ENCODE measurements around the gene SNN.
A peak's percentile ranks its signal among the peaks of the same experiment; 100 is the strongest.

Gene SNN

DNA sequence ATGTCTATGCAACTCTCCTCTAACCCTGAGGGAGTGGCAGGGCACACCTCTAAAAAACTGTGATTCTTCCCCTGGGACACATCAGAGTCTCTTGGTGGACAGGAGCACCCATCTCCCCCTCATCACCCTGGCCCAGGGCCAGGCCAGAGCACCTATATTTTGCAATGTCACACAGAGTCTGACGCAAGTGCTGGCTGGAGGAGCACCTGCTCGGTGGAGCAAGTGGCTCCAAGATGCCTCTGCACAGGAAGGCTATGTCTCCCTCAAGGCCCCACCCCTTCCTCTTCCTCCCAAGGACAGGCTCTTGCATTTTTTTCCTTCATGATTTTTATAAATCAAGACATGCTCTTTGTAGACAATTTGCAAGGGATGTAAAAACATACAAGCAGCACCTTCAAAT is 13.3 kb downstream of the SNN start:
- DNase-seq = no peak

DNA sequence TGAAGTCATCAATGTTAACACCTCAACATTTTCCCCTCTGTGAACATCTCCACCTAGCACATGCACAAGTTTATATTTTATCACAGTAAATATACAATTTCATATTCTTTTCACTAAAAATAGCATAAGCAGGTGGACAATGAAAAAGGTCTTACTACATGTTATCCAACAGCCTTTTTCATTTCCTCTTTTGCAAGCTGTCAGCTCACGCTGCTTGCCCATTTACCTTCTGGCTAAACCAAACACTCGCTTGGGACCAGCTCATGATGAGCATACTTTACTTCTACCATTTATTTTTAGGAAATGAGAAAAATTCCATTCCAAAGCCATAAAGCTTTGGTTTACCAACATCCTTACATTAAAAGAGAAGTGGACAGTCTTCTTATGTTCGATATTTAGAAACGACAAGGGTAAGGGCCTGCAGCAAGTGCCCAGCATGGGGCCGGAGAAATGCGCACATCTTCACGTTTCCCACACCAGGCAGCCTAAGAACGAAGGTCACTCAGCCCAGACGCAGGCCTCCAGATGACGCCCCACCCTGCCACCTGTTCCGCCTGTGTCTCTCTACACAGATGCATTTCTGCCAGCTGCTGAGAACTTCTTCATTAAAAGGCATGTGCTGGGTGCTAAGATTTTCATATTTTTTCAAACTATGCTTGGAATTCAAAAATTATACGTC is 13.9 kb downstream of the SNN start:
- DNase-seq = no peak

DNA sequence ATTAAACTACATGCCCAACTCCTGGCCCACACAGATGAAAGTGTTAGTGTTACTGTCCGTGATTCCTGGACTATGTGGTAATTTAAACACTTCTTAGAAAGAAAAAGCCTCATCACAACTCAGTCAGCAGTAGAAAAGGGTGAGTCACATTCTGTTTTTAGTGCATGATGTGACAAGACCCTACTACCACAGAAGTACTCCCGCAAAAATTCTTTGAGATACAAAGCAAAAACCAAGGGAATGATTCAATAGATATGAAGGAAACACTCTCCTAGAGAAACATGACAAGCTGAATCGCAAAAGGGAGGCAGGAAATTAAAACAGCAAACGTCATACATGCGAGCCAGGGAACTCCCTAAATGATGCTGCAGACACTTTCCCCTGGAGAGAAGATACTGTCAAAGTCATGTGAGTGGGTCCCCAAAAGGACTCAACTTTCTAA is 14.4 kb downstream of the SNN start:
- DNase-seq = no peak

DNA sequence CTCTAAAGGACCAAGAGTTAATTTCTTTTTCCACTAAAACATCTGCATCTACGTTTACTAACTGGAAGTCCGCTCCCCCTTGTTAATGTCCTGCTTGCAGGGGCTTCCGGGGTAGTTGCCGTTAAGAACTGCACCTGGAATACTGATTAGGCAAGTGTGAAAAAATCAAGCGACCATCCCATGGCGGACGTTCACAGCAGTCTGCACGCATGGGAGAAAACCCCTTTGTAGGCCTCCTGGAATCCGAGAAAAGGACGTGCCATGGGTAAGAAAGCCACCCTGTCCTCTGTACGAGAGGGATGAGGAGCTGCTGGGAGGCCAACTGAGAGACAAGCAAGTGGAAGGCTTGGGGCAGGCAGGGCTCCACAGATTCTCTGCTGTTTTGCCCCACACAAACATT is 14.9 kb downstream of the SNN start:
- no peak for DNase-seq

DNA sequence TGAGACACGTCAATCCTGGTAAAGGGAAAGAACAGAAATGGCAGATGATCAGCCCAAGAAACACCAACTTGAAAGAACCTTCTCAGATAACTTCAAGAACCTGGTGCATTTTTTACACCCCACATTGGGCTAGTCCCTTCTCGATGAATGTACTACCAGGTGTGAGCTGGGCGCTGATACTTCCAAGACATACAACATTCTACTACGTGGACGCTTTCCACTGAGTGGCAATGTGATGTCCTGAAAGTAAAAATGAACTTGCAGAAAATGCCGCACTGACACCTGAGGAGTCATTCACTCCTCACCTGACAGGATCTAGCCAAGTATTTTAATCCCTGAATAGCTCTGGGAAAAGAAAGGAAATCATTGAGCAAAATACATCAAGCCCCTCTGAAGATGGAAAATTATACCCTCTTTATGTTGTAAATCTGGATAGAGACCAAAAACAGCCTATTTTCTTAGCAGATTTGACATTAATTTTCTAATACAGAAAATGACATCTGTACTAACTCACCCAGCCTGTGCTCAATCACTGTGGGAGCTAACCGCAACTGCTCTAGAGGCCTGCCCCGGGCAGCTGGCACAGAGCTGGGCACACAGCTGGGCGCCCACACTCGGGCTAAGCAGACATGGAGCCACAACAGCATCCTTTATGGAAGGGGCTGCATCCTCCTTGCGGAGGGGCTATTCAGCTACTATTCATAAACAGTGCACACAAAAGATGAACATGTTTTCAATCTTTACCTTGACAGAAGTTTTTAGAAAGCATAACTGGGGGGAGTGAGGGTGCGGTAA is 16.2 kb downstream of the SNN start:
- DNase-seq = no peak

DNA sequence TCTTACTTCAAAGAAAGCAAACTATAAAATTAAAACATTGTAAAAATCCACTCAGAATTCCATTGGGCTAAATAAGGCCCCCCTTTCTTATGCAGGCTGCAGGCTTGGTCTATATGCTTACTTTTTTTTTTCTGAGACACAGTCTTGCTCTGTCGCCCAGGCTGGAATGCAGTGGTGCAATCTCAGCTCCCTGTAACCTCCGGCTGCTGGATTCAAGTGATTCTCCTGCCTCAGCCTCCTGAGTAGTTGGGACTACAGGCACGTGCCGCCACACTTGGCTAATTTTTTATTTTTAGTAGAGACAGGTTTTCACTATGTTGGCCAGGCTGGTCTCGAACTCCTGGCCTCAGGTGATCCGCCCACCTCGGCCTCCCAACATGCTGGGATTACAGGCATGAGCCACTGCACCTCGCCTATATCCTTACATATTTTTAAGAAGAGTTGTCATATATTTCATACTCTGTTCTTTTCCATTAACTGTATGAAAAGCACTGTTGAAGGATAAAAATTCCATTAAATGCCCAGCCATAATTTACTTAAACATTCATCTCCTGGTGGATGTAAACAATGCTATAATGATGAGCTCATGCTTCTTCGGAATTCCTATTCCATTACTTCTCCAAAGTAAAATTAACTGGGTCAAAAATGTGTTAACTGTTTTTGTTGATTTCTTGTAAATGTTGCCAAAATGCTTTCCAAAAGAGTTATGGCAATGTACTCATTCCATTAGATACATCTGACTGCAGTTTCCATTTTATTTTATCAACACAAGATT is 17.8 kb downstream of the SNN start:
- DNase-seq = no peak

DNA sequence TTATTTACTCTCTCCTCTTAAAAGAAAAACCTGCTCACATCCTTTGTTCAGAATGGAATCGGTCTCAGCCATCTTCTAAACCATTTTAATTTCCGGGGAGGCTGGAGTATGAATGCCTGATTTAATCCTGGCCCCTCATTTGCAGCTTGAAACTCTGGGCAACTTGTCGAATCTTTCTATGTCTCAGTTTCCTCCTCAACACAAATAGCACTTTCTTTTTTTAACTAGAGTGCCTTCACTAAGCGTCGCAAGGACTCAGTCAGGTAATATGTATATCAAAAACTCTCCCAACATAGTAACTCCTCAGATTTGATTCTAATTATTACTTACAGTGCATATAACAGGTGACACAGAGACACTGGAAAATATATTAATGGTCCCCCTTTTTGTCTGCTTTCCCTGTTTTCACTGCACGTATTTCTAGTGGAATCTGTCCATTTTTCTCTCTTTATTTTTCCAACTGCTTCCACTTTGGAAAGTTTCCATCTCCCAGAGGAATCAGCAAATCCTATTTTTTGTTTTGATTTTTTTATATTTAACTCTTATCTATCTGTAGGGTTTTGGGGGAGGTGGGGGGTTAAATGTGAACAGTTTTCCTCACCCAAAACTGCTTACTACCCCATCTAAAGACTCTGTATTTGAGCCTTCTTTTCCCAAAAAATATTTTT is 18.6 kb downstream of the SNN start:
- DNase-seq = no peak

DNA sequence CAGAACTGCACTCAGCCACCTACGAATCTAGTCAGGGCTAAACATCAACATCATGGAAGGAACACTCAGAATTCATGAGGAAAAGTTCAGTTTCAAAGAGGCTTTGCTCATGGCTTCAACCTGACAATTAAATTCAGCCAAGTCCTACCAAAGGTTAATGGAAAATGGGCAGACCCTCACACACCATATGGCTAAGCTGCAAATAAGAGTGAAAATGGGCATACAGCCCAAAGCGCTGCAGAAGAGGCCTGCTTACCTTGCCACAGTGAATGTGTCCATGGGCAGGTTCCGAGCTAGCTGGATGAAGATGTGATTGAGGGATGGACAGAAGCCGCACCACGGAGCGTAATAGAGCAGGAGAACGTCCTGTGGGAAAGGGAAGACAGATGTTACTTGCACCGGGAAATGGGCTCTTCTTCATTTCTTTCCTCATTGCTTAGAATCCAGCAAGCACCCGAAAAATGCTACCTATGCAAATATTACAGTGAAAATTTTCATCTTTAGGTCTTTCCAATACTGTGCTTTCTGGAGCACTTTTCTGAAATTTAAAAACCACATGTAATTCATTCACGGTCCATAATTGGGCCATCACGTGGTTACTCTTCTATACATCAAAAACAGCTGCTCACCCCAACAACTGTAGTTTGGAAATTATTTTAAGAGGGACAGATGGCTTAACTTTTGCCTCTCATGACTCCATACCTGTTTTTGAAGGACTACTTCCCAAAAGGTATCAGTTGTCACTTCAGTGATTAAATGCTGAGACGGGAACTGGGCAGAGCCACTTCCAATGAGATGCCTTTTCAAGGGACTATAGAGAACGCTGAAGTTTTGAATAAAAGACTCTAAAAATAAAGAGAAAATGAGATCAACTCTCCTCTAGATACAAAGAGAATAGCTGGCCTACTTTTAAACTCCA is 19.6 kb downstream of the SNN start:
- no peak for DNase-seq

DNA sequence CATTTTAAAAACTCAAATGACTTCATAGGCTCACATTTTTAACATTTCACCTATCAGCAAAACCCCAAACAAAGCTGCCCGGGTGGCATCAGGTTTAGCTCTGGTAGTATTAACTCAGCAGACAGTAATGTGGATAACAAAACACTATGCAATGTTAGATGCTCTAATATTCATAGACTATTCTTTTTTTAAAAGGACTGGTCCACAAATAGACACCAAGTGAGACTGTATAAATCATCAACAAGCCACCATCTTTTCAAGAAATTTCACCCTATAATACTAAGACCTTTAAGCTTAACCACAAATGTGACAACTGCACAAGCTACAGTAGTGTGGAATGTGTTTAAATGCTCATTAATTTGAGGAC is 20.2 kb downstream of the SNN start:
- no peak for DNase-seq

DNA sequence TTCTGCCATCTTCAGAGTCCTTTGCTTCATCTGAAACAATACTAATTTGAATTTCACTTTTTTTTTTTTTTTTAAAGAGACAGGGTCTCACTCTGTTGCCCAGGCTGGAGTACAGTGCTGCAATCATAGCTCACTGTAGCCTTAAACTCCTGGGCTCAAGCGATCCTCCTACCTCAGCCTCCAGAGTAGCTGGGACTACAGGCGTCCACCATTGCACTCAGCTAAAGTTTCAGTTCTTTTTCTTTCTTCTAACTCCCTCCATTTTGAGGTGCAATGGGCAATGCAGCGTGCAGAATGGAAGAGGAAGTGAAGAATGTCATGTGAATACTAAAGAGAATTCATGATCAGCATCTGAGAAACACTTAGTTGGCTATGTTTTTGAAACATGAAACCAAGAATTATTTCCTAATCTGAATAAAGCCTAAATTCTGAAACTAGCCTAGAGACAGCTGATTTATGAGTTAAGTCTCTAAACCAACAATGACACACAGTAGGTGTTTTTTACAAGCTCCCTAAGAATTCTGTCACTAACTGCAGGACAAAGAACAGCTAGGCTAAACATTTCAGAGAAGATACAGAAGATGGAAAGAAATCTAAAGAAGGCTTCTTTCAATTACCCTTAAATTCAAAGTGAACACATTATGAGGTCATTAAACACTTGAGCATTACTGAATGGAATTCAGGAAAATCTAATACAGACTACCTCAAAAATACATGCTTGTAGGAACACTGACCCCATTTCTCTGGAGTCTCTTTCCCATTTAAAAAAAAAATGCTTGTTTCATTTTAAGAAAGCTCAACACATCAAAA is 21.0 kb downstream of the SNN start:
- DNase-seq = no peak

DNA sequence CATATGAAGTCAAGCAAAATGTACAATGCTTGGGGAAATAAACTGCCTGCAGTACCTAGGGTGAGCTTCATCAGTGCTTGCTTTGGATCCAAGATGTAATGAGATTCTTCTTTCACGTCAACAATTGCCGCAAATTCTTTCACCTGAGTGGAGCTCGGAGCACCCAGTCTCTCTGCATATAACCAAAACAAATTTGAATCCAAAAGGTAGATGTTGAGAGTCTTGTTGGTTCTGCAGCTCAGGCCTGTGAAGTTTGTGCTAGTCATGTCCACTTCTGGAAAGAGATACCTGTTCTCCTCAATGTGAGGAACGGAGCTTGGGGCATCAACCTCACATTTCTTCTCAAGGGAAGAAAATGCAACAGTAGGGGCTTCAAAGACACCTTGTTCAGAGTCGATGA is 23.0 kb downstream of the SNN start:
- DNase-seq = no peak

DNA sequence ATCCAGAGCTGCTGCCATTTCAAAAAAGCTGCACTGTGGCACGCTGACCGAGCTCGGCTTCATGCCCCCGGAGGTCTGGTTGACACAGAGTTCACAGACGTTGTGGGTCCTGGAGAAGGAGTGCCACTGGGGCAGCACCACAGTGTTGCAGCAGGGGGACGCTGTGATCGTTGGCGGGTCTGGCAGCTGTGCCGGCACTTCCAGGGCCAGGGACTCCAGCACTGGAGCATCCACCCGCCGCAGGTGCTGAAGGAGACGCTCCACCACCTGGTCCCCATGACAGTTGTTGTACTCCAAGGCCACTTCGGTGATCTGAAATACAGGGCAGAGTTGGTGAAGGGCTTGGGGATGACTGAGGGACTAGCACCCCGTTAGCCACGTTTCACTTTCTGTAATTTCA is 23.5 kb downstream of the SNN start:
- no peak for DNase-seq

DNA sequence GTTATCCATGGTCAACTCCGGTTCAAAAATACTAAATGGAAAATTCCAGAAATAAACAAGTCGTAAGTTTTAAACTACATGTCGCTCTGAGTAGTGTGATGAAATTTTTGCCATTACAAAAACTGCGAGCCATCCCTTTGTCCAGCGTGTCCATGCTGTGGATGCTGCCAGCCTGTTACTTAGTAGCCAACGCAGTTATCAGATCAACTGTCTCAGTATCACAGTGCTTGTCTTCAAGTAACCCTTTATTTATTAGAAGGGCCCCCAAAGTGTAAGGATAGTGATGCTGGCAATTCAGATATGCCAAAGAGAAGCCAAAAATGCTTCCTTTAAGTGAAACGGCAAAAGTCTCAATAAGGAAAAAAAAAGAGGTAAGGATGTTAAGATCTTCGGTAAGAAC is 23.9 kb downstream of the SNN start:
- DNase-seq = no peak

DNA sequence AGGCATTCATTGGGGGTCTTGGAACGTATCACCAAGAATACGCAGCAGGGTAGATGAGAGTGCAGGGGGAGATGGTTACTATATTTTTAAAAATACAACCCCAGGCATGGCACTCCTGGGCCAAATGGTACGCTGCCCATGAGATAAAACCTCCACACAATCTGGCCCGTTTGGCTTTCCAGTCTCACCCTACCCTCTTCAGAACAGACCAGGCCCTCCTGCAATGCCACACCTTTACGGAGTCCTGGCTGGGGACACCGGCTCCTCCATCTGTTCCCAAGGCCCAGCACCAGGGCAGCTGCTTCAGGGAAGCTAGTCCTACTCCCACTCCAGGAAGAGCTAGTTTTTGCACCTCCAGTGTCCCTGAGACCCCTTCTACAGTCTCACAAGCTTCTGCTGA is 24.4 kb downstream of the SNN start:
- no peak for DNase-seq

DNA sequence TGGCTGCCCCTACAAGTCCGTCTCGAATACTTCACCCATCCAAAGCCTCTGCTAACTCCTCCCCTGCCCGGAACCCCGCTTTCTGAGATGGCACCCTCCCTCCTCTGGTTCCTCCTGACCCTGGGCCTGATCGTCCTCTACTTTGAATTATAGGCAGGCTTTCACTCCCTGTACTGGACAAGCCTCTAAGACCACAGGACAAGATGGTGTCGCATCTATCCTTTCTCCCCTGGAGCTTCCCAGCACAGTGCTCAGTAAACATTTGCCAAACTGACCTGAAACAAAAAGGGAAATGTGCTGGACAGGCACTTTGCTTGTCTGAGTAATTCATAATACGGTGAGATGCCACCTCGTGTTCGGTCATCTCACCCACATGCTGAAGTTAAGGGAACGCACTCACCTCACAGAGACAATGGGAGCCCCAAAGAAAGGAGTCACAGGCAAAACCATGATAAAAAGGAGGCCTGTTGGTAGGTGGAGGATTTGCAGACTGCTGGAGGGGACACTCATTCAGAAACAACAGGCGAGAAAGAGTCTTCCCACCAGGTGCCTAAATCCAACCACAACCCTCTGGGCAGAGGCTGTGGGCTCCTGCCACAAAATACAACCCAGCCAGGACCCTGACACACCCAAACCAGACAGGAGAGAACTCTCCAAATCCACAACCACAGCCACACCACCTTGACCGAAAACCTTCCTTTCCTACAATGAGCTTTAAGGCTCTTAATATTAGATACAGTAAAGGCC is 28.2 kb downstream of the SNN start:
- peak; percentile 16 for DNase-seq

DNA sequence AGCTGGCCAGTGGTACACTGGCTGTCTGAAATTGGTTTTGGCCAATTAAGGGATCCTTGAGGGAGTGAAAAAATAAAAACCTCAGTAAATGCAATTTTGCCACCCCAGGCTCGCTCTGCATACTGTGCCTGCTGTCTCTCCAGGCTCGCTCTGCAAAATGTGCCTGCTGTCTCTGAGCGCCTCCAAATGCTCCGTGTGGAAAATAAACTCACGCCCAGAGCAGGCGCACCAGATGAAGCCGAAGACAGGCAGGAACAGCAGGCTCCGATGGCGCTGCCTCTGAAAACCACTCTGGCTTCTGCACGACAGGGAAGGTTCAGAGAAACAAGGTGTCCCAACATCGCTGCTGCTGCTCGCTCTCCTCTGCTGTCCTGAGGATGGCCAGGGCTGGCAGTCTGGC is 29.1 kb downstream of the SNN start:
- DNase-seq = no peak

DNA sequence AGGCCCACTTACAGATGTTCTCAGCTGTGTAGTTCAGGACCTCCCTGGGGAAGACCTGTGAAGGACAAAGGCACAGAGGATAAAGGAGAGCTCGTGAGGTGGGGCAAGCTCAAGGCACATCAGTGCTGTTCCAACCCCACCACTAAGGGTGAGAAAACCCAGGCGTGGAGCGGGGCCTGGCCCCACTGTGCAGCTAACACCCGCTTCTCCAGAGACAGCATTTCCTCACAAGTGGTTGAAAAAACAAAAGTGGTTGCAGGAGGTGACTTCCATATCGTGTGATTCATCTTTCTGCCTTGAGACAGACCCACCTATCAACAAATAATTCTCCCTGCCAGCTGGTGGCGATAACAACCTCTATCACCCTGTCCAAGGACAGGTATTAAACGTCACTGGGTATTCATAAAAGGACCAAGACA is 30.0 kb downstream of the SNN start:
- peak; percentile 37 for DNase-seq

DNA sequence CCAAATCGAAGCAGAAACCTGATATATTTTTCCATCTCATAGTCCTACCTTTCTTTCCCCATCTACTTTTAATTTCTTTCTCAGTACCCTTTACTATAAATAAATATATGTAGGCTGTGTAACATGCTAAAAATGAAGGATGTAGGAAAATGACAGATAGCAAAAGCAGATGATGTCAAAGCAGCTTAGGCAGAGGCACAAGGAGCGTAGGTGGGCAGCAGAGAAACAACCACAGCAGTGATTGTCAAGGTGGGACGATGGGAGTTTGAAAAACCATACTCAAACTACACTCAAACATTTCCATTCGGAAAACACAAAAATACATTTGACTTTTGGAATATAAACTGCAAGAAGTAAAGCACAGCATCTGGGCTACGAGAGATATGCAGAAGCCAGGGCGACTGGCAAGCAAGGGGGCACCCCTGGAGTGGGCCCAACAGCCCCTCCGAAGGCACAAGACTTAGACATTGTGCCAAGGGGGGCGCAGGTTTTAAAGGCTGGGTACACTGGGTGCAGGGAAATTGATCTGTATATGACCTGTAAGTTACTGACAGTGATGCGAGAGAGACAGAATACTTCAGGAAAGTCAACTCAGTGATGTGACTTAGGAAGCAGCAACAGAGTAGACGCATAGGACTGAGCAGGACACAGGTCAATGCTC is 31.1 kb downstream of the SNN start:
- DNase-seq = no peak

DNA sequence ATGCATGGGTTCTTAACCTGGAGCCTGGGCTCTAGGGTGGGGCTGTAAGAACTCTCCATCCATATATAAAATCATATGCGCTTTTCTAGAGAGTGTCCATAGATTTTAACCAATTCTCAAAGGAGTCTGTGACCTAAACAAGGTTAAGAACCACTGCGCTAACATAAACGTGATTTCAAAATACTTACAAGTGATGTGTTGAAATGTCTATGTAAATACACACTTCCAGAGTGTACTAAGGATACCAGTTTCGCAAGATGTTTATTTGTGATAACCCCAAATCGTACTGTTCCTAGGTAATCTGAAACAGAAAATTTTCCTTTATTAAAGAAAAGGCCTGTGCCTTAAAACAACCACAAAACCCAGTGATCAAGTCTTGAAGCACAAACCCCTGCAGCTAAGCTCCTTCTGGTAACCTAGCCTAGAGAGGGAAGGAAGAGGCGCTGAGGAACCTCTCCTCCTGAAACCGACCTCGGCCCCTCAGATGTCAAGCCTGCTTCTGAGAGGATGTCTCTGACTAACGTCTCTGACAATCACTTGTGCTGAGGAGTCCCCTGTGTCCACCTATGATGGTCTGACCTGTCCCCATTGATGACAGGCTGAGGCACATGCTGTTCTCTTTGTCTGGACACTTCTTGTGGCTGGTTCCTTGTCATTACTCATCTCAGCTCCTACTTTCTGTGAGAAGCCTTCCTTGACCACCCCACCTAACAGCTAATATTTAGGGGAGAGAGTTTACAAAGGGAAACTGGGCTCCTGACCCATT is 32.2 kb downstream of the SNN start:
- DNase-seq = no peak
